Measurements from ENCODE around the gene ACBD7. TPM values are rescaled to one million over a fixed set of nuclear protein-coding genes. Genes with fewer than 3 reads are reported as not detected.

ACBD7 gene
- total RNA-seq, 6 experiments from 2014 or later, result 0.16 to 0.18 TPM; not detected in 4

DNA sequence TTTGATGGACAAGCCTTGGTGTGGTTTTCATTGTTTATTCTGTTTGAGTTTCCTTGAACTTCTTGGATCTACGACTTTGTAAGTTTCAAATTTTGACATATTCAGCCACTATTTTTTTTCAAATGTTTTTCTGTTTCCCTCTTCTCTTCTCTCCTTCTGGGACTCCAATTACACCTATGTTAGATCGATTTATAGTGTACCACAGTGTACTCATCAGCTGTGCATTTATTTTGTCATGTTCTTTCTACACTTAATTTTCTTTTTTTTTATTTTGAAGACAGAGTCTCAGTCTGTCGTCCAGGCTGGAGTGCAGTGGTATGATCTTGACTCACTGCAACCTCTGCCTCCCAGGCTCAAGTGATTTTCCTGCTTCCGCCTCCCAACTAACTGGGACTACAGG is 28.7 kb downstream of the ACBD7 start:
- no peak overlapping the region for H3K27ac ChIP-seq
- TF ChIP-seq CTCF (IDR thresholded peaks at IDR 0.05) (no peak), POLR2A (IDR thresholded peaks at IDR 0.05) (no peak)
- H3K4me3 ChIP-seq, result no peak overlapping the region
- no peak for ATAC-seq
- 51% methylated on average over 3 of the region's 4 CpGs for WGBS (ENCODE audit: insufficient coverage, low coverage, low lambda C conversion rate, missing lambda C conversion rate)
- no peaks in the 10 kb centered on the region for H3K4me1 ChIP-seq
- intact Hi-C loops (cut with DNase I), result no loop called here
- no peaks in the 10 kb centered on the region for H3K27me3 ChIP-seq
- H3K9me3 ChIP-seq, result no peaks in the 10 kb centered on the region
- no peak for DNase-seq
- H3K36me3 ChIP-seq, result no peaks in the 10 kb centered on the region

DNA sequence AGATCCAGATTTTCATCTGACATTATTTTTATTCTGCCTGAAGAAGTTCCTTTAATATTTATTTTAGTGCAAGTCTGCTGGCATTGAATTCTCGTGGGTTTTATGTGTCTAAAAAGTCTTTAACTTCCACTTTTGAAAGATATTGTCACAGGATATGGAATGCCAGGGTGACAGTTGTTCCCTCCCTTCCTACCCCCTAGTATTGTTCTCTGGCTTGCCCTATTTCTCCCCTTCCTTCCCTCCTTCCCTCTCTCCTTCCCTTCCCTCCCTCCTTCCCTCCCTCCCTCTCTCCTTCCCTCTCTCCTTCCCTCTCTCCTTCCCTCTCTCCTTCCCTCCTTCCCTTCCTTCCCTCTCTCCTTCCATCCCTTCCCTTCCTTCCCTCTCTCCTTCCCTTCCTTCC is 29.9 kb downstream of the ACBD7 start:
- H3K4me1 ChIP-seq, result no peaks in the 10 kb centered on the region
- no peaks in the 10 kb centered on the region for H3K27me3 ChIP-seq
- H3K4me3 ChIP-seq, result no peak overlapping the region
- H3K27ac ChIP-seq, result no peak overlapping the region
- TF ChIP-seq POLR2A (IDR thresholded peaks at IDR 0.05) (no peak), CTCF (IDR thresholded peaks at IDR 0.05) (no peak)
- H3K9me3 ChIP-seq, result no peaks in the 10 kb centered on the region
- DNase-seq (no peak), ATAC-seq (no peak)
- 37% methylated on average over 1 of the region's 1 CpG for WGBS (ENCODE audit: insufficient coverage, low coverage, low lambda C conversion rate, missing lambda C conversion rate)
- no peaks in the 10 kb centered on the region for H3K36me3 ChIP-seq
- intact Hi-C loops (cut with DNase I), result no loop called here

DNA sequence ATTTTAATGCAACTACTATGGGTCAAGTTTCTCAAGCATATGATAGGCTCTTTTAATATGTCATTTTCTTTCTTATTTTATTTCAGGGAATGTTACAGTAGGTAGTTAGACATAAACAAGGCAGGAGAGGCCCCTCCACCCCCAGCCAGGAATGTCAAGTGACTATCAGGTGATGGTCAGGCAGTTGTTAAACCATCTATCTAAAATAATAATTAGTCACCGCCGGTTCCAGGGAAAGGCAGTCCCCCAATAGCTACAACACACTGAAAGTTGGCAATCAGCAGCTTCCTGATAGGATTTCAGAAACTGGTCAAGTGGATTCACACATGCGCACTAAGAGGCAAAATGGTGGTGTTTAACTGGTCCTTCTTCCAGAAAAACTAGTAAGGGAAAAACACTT is 35.5 kb downstream of the ACBD7 start:
- intact Hi-C loops (cut with DNase I), result no loop called here
- TF ChIP-seq CTCF (IDR thresholded peaks at IDR 0.05) (no peak), POLR2A (IDR thresholded peaks at IDR 0.05) (no peak)
- no peaks in the 10 kb centered on the region for H3K4me1 ChIP-seq
- H3K27me3 ChIP-seq, result no peaks in the 10 kb centered on the region
- H3K9me3 ChIP-seq, result no peaks in the 10 kb centered on the region
- 82% methylated on average over 3 of the region's 3 CpGs for WGBS (ENCODE audit: insufficient coverage, low coverage, low lambda C conversion rate, missing lambda C conversion rate)
- no peak for ATAC-seq
- H3K36me3 ChIP-seq, result no peaks in the 10 kb centered on the region
- no peak for DNase-seq
- H3K4me3 ChIP-seq, result no peak overlapping the region
- H3K27ac ChIP-seq, result no peak overlapping the region

GRCh38 chr10:15052121-15052520 is 36.5 kb downstream of the ACBD7 start:
- intact Hi-C loops (cut with DNase I), result no loop called here

More at GRCh38 chr10:15052121-15052520, 36.5 kb downstream of the ACBD7 start:
- no peak for TF ChIP-seq POLR2A (IDR thresholded peaks at IDR 0.05)
- TF ChIP-seq CTCF (IDR thresholded peaks at IDR 0.05), result no peak
- no peaks in the 10 kb centered on the region for H3K4me1 ChIP-seq
- no peaks in the 10 kb centered on the region for H3K9me3 ChIP-seq
- H3K27ac ChIP-seq, result no peak overlapping the region
- ATAC-seq (no peak), DNase-seq (no peak)
- 79% methylated on average over 7 of the region's 7 CpGs for WGBS (ENCODE audit: insufficient coverage, low coverage, low lambda C conversion rate, missing lambda C conversion rate)
- H3K4me3 ChIP-seq, result no peak overlapping the region
- no peaks in the 10 kb centered on the region for H3K27me3 ChIP-seq
- no peaks in the 10 kb centered on the region for H3K36me3 ChIP-seq
